ENCODE data around the gene FARSB.

Gene FARSB

GRCh38 chr2:222576171-222577081, 79.5 kb downstream of the FARSB start:
- Histone ChIP-seq H3K9me3 (ENCODE audit: insufficient read depth, low read length) (no peaks in the 10 kb centered on the region), H3K4me2 (ENCODE audit: low read length) (no peak overlapping the region), H3K4me1 (ENCODE audit: low read length) (no peaks in the 10 kb centered on the region), H3K36me3 (replicated peaks; ENCODE audit: low read depth, low read length) (peaks cover 3% of the 10 kb centered on the region), H3K9ac (ENCODE audit: low read length) (no peak overlapping the region), H3K4me3 (ENCODE audit: low read length) (no peak overlapping the region), H4K20me1 (ENCODE audit: insufficient read depth, low read length) (no peaks in the 10 kb centered on the region), H2AFZ (ENCODE audit: low read depth, low read length) (no peak overlapping the region), H3K27me3 (ENCODE audit: low read depth, low read length) (no peaks in the 10 kb centered on the region), H3K79me2 (ENCODE audit: low read length) (peaks cover 6% of the 10 kb centered on the region), H3K27ac (ENCODE audit: low read length) (no peak overlapping the region)
- TF ChIP-seq EZH2phosphoT487 (IDR thresholded peaks at IDR 0.05; ENCODE audit: low read depth) = no peak
- no peak for TF ChIP-seq CTCF (IDR thresholded peaks at IDR 0.05; ENCODE audit: low read depth, low read length)

GRCh38 chr2:222575618-222576017, 80.3 kb downstream of the FARSB start:
- Histone ChIP-seq H4K20me1 (ENCODE audit: insufficient read depth, low read length) (no peaks in the 10 kb centered on the region), H3K79me2 (ENCODE audit: low read length) (peaks cover 5% of the 10 kb centered on the region), H3K4me2 (ENCODE audit: low read length) (no peak overlapping the region), H3K4me1 (ENCODE audit: low read length) (no peaks in the 10 kb centered on the region), H2AFZ (ENCODE audit: low read depth, low read length) (no peak overlapping the region), H3K36me3 (replicated peaks; ENCODE audit: low read depth, low read length) (peaks cover 7% of the 10 kb centered on the region), H3K9me3 (ENCODE audit: insufficient read depth, low read length) (no peaks in the 10 kb centered on the region), H3K9ac (ENCODE audit: low read length) (no peak overlapping the region), H3K27me3 (ENCODE audit: low read depth, low read length) (no peaks in the 10 kb centered on the region), H3K27ac (ENCODE audit: low read length) (no peak overlapping the region), H3K4me3 (ENCODE audit: low read length) (no peak overlapping the region)
- TF ChIP-seq CTCF (IDR thresholded peaks at IDR 0.05; ENCODE audit: low read depth, low read length) = no peak
- no peak for TF ChIP-seq EZH2phosphoT487 (IDR thresholded peaks at IDR 0.05; ENCODE audit: low read depth)

- Histone ChIP-seq H3K4me3 (ENCODE audit: low read length) (no peak overlapping the region), H2AFZ (ENCODE audit: low read depth, low read length) (no peak overlapping the region), H3K9me3 (ENCODE audit: insufficient read depth, low read length) (no peaks in the 10 kb centered on the region), H3K4me1 (ENCODE audit: low read length) (no peaks in the 10 kb centered on the region), H3K27me3 (ENCODE audit: low read depth, low read length) (no peaks in the 10 kb centered on the region), H3K4me2 (ENCODE audit: low read length) (no peak overlapping the region), H3K27ac (ENCODE audit: low read length) (no peak overlapping the region), H4K20me1 (ENCODE audit: insufficient read depth, low read length) (no peaks in the 10 kb centered on the region), H3K79me2 (ENCODE audit: low read length) (peaks cover 3% of the 10 kb centered on the region; the same call in 1 of the 2 replicates), H3K9ac (ENCODE audit: low read length) (no peak overlapping the region), H3K36me3 (replicated peaks; ENCODE audit: low read depth, low read length) (peaks cover 7% of the 10 kb centered on the region)
- TF ChIP-seq EZH2phosphoT487 (IDR thresholded peaks at IDR 0.05; ENCODE audit: low read depth) (no peak), CTCF (IDR thresholded peaks at IDR 0.05; ENCODE audit: low read depth, low read length) (no peak)
These were observed 83.1 kb downstream of the FARSB start for GRCh38 chr2:222572751-222573174.

- Histone ChIP-seq H3K36me3 (replicated peaks; ENCODE audit: low read depth, low read length) (peaks cover 7% of the 10 kb centered on the region), H3K4me3 (ENCODE audit: low read length) (no peak overlapping the region), H3K9ac (ENCODE audit: low read length) (no peak overlapping the region), H3K4me1 (ENCODE audit: low read length) (no peaks in the 10 kb centered on the region), H3K79me2 (ENCODE audit: low read length) (peaks cover 2% of the 10 kb centered on the region; the same call in 1 of the 2 replicates), H3K9me3 (ENCODE audit: insufficient read depth, low read length) (no peaks in the 10 kb centered on the region), H4K20me1 (ENCODE audit: insufficient read depth, low read length) (no peaks in the 10 kb centered on the region), H2AFZ (ENCODE audit: low read depth, low read length) (no peak overlapping the region), H3K4me2 (ENCODE audit: low read length) (no peak overlapping the region), H3K27ac (ENCODE audit: low read length) (no peak overlapping the region), H3K27me3 (ENCODE audit: low read depth, low read length) (no peaks in the 10 kb centered on the region)
- no peak for TF ChIP-seq EZH2phosphoT487 (IDR thresholded peaks at IDR 0.05; ENCODE audit: low read depth)
- no peak for TF ChIP-seq CTCF (IDR thresholded peaks at IDR 0.05; ENCODE audit: low read depth, low read length)
These were observed 83.6 kb downstream of the FARSB start for GRCh38 chr2:222572264-222572721.
